C4-2B (cell line): Measurements from ENCODE around the gene SSTR5.

Experiments used
- H3K27ac ChIP-seq: fragments of 450-650 bp; 2 replicates; pipeline ENCODE4 v1.5.1; 2017
- CTCF ChIP-seq: fragments of 450-650 bp; conservative IDR thresholded peaks from 2 replicates; pipeline ENCODE4 v1.5.1; 2017; ENCODE audit warnings: mild to moderate bottlenecking
- ZFX ChIP-seq: fragments of 450-650 bp; IDR thresholded peaks from 2 replicates; pipeline ENCODE4 v1.6.1; 2017

SSTR5 gene

GRCh38 chr16:1035066-1035415 is 37.5 kb upstream of the SSTR5 start:
- no peak overlapping the region for H3K27ac ChIP-seq
- TF ChIP-seq CTCF, result no peak
- no peak for TF ChIP-seq ZFX

- TF ChIP-seq ZFX (no peak), CTCF (no peak)
- H3K27ac ChIP-seq, result no peak overlapping the region
These were observed 36.4 kb upstream of the SSTR5 start for GRCh38 chr16:1036166-1036565.

- no peak overlapping the region for H3K27ac ChIP-seq
- no peak for TF ChIP-seq ZFX
- no peak for TF ChIP-seq CTCF
These were observed 35.7 kb upstream of the SSTR5 start for GRCh38 chr16:1036726-1037393.

GRCh38 chr16:1037394-1038257 is 34.9 kb upstream of the SSTR5 start:
- no peak overlapping the region for H3K27ac ChIP-seq

GRCh38 chr16:1038932-1039331 is 33.6 kb upstream of the SSTR5 start:
- H3K27ac ChIP-seq, result no peak overlapping the region
- TF ChIP-seq ZFX (no peak), CTCF (no peak)

More at GRCh38 chr16:1037394-1038257, 34.9 kb upstream of the SSTR5 start:
- no peak for TF ChIP-seq ZFX
- TF ChIP-seq CTCF, result no peak

- no peak for TF ChIP-seq CTCF
- TF ChIP-seq ZFX, result no peak
- no peak overlapping the region for H3K27ac ChIP-seq
These were observed 32.8 kb upstream of the SSTR5 start for GRCh38 chr16:1039762-1040161.

GRCh38 chr16:1040346-1040745 is 32.2 kb upstream of the SSTR5 start:
- no peak overlapping the region for H3K27ac ChIP-seq
- TF ChIP-seq ZFX (no peak), CTCF (no peak)
